Right lobe of liver (tissue), 6 donors: ENCODE measurements around the gene EPS8L3. TPM values are rescaled to one million over a fixed set of nuclear protein-coding genes. Genes with fewer than 3 reads are reported as not detected.

Experiments used
- ATAC-seq, 4 donors: fragments of 200-7000 bp; cut with Tn5 transposase; one replicate each; pipeline ENCODE4 v1.9.1; 2020; ENCODE audit warnings: mild to moderate bottlenecking in 4 of 4, moderate library complexity in 4 of 4
- DNase-seq, 3 donors: peaks; one replicate each; pipeline ENCODE4 v3.0.0-alpha.2; 2020
- H3K27ac ChIP-seq, 3 donors: fragments of 200-600 bp; one replicate each; pipeline ENCODE4 v1.8.0; 2022
- H3K27me3 ChIP-seq, 2 donors: fragments of 200-600 bp; one replicate each; pipeline ENCODE4 v1.8.0; 2022
- H3K36me3 ChIP-seq, 4 donors: fragments of 200-600 bp; sonication (generic) in 1 of 4; one replicate each; pipeline versions ENCODE4 v1.5.1 to v1.8.0; 2017 to 2022; ENCODE audit warnings: control low read depth in 1 of 4
- H3K4me1 ChIP-seq, 4 donors: fragments of 200-600 bp; sonication (generic) in 1 of 4; one replicate each; pipeline versions ENCODE4 v1.5.1 to v1.8.0; 2017 to 2022; ENCODE audit warnings: control low read depth in 1 of 4
- H3K4me3 ChIP-seq, 3 donors: fragments of 200-600 bp; one replicate each; pipeline ENCODE4 v1.8.0; 2022
- H3K9me3 ChIP-seq, 4 donors: fragments of 200-600 bp; sonication (generic) in 1 of 4; one replicate each; pipeline versions ENCODE4 v1.5.1 to v1.8.0; 2017 to 2022; ENCODE audit warnings: control low read depth in 1 of 4
- POLR2A ChIP-seq: fragments of 450-650 bp; IDR thresholded peaks from one replicate; pipeline ENCODE4 v1.6.1; 2017; ENCODE audit warnings: antibody characterized with exemption, mild to moderate bottlenecking
- WGBS: methylation state at CpG from one replicate; pipeline ENCODE4 v1.1.6; 2018; ENCODE audit warnings: low coverage, low lambda C conversion rate; ENCODE audit not compliant: insufficient coverage; ENCODE audit errors: missing lambda C conversion rate; 5-methylcytosine and 5-hydroxymethylcytosine counted together
- intact Hi-C, 2 donors: fragments of 100-400 bp; cut with DNase I; formaldehyde crosslinking; loops; one replicate each; pipeline versions ENCODE4 v1.11.2 to v1.14.1; 2022
- total RNA-seq, 6 experiments: library from RNA; depleted of rRNA in 2 of 6; stranded (reverse); fragments of >200 nt in 2 of 6; fragmentation: NEBNext Ultra II Directional in 3 of 6; extraction: Animal tissue kit (Norgen Biotek cat#: 25700) in 3 of 6; gene quantifications; one replicate each; pipeline versions ENCODE4 v1.1.0 to v1.2.4, GENCODE V29; 2016 to 2023
- TF ChIP-seq, protein P1 (sequence below), 4 donors: fragments of 200-600 bp in 3 of 4; fragments of 450-650 bp in 1 of 4; IDR thresholded peaks; one replicate each; pipeline versions ENCODE4 v1.5.1 to v1.8.0; 2016 to 2022; ENCODE audit warnings: antibody characterized with exemption in 4 of 4, mild to moderate bottlenecking in 2 of 4
- donor health status: DM: no; HTN: yes; CAD: no.
- donor health status: DM: no; HTN: no; CAD: no.
- donor health status: DM: no; HTN: no; CAD: no.
- donor health status: DM: no; HTN: yes; CAD: no.
- donor health status: DM: no; HTN: yes; CAD: no.

Gene EPS8L3
- total RNA-seq, 6 experiments from 2014 or later = 3.2 to 4.7 (median 3.3) TPM; not detected in 3

DNA sequence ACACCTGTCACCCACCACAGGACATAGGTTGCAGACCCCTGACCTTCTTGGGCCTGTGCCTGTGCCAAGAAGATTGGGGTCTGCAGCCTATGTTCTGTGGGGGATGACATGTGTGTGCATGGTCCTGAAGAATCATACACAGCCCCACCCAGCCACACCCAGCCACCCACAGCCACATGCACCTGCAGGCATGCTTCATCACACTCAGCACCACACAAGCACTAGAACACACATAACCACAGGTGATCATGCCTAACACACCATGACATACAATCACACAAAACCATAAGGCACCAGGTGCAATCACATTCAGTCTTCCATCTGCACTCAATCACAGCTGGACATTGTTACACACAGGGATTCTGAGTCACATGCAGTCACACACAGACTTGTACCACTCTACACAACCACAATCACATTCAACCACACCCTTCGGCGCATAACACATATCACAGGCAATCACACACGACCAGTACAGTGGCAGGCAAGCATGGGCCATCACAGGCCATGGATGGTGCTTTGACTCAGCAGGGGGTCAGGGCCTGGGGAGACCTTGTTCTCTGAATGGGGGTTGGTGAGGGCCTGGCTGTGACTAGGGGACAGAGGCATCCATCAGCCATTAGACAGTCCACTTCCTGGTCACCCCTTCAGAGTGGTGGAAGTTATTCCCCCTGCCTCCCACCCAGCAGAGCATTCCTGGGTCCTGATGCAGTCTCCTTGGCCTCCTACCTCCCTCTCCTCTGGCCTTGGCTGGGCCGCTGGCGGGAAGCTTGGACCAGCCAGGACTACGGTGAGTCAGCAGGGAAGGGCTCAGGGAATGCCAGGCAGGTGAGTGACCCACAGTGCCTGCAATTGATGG, 44.3 kb upstream of the EPS8L3 start:
- TF ChIP-seq POLR2A = no peak
- TF ChIP-seq, protein P1, sequence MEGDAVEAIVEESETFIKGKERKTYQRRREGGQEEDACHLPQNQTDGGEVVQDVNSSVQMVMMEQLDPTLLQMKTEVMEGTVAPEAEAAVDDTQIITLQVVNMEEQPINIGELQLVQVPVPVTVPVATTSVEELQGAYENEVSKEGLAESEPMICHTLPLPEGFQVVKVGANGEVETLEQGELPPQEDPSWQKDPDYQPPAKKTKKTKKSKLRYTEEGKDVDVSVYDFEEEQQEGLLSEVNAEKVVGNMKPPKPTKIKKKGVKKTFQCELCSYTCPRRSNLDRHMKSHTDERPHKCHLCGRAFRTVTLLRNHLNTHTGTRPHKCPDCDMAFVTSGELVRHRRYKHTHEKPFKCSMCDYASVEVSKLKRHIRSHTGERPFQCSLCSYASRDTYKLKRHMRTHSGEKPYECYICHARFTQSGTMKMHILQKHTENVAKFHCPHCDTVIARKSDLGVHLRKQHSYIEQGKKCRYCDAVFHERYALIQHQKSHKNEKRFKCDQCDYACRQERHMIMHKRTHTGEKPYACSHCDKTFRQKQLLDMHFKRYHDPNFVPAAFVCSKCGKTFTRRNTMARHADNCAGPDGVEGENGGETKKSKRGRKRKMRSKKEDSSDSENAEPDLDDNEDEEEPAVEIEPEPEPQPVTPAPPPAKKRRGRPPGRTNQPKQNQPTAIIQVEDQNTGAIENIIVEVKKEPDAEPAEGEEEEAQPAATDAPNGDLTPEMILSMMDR (IDR thresholded peaks at IDR 0.05) = no peak
- Histone ChIP-seq H3K4me3 (no peak overlapping the region), H3K9me3 (no peaks in the 10 kb centered on the region), H3K36me3 (no peaks in the 10 kb centered on the region), H3K4me1 (no peaks in the 10 kb centered on the region), H3K27ac (no peak overlapping the region), H3K27me3 (no peaks in the 10 kb centered on the region)
- intact Hi-C loops = no loop called here
- 40% methylated on average over 1 of the region's 6 CpGs for WGBS
- DNase-seq (peak in 2 of 3 donors; percentile 27 to 33), ATAC-seq (peak in 2 of 4 donors; percentile 12 to 70)

DNA sequence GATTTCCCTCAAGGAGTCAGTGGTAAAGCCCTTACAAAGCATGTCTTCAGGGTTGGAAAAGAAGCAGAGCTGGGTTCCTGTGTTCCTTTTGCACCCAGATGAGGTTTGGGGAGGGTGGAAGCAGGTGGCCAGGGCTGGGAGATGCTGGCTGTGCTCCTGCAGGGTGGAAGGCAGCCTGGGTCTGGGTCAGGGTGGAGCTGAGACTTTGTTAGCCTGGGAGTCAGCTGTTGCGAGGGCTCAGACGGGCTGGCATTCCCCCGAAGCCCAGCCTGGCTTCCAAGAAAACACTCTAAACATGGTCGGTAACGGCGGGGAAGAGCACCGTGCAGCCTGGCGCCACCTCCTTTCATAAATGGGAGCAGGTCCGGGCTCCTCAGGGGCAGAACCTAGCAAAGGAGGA, 43.7 kb upstream of the EPS8L3 start:
- no peaks in the 10 kb centered on the region for H3K4me1 ChIP-seq
- DNase-seq (peak in 2 of 3 donors; percentile 25 to 37), ATAC-seq (no peak)
- H3K36me3 ChIP-seq = no peaks in the 10 kb centered on the region
- H3K27me3 ChIP-seq = no peaks in the 10 kb centered on the region
- intact Hi-C loops = no loop called here
- no peaks in the 10 kb centered on the region for H3K9me3 ChIP-seq
- WGBS = no CpG with 5 or more reads among the region's 9 CpGs
- H3K4me3 ChIP-seq = no peak overlapping the region
- no peak for TF ChIP-seq POLR2A
- TF ChIP-seq, protein P1 (IDR thresholded peaks at IDR 0.05) = no peak
- H3K27ac ChIP-seq = no peak overlapping the region

DNA sequence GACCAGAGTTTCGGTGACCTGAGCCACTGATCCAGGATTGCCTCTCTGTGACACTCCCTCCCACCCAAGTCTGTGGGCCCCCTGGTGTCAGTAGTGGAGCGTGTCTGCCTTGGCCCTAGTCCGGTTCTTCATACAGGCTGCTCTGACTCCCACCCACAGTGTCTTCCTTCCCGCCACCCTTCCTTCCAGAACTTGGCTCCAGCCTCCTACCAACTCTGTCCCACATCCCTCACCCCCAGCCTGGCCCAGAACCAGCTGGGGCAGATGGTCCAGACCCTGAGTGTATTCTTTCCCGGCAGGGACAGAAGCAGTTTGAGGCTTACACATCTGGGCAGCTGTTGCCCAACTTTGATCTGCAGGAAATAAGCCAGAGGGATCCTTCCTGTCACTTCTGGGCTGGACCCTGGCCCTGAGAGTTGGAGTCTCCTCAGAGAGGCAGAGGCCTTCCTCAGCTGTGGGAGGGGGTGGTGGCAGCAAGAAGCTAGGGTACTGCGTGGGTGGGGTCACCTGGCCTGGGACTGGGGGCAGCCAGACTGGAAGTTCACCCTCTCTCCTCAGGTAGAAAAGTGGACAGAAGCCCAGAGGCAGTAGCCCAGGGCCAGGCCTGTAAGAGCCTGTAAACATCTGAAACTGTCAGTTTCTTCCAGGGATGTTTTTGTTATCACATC, 43.1 kb upstream of the EPS8L3 start:
- WGBS = 71% methylated on average over 2 of the region's 6 CpGs
- H3K36me3 ChIP-seq = no peaks in the 10 kb centered on the region
- intact Hi-C loops = no loop called here
- H3K4me1 ChIP-seq = no peaks in the 10 kb centered on the region
- H3K9me3 ChIP-seq = no peaks in the 10 kb centered on the region
- H3K27ac ChIP-seq = no peak overlapping the region
- DNase-seq = peak in 2 of 3 donors; percentile 41 to 44
- H3K27me3 ChIP-seq = no peaks in the 10 kb centered on the region
- no peak overlapping the region for H3K4me3 ChIP-seq
- TF ChIP-seq, protein P1 (IDR thresholded peaks at IDR 0.05) = no peak
- no peak for TF ChIP-seq POLR2A
- ATAC-seq = peak in 3 of 4 donors; percentile 9 to 25 (median 11)

DNA sequence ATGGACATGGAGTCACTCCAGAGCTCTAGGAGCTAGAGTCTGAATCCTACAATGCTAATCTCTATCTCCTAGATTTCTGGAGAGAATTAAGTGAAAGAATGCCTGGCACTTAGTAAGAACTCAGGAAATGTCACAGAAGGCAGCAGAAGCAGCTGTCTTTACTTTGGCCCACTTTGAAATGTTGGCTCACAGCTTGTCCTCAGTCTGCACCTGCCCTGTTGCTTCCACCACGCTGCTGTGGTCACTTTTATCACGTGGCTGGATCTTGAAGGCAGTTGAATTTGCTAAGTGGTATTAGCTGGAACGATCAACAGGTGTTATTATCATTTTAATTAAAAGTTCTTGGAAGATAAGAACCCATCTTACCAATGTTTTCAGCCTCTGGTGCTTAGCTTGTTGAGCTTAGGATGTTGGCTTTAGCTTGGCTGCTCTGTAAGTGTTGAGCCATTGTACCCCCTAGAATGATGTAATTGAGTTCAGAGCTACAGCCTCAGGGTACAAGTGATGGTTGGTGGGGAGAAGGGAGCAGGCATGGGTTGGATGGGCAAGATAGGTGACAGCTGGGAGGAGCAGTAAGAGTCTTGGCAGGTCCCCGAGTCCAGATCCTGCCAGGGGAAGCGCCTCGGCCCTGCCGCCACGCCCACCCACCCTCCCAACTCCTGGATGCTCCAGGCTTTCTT, 41.9 kb upstream of the EPS8L3 start:
- ATAC-seq (no peak), DNase-seq (peak in 1 of 3 donors; percentile 13)
- no peaks in the 10 kb centered on the region for H3K9me3 ChIP-seq
- H3K4me3 ChIP-seq = no peak overlapping the region
- TF ChIP-seq POLR2A = no peak
- TF ChIP-seq, protein P1 (IDR thresholded peaks at IDR 0.05) = no peak
- no peak overlapping the region for H3K27ac ChIP-seq
- H3K4me1 ChIP-seq = no peaks in the 10 kb centered on the region
- 61% methylated on average over 7 of the region's 8 CpGs for WGBS
- H3K27me3 ChIP-seq = no peaks in the 10 kb centered on the region
- intact Hi-C loops = no loop called here
- no peaks in the 10 kb centered on the region for H3K36me3 ChIP-seq
